GM23248 (cell line): Measurements from ENCODE around the gene CFAP20.

Experiments
- EZH2 ChIP-seq: fragments of 200-600 bp; sonication (generic); IDR thresholded peaks from 2 replicates; pipeline ENCODE4 v1.6.1; 2018; ENCODE audit warnings: antibody characterized with exemption, mild to moderate bottlenecking; ENCODE audit not compliant: insufficient read depth, poor library complexity, severe bottlenecking
- EZH2phosphoT487 ChIP-seq: fragments of 200-600 bp; sonication (generic); IDR thresholded peaks from 2 replicates; pipeline ENCODE4 v1.6.1; 2018; ENCODE audit warnings: antibody characterized with exemption, moderate library complexity, mild to moderate bottlenecking, low read depth; ENCODE audit not compliant: insufficient read depth

DNA sequence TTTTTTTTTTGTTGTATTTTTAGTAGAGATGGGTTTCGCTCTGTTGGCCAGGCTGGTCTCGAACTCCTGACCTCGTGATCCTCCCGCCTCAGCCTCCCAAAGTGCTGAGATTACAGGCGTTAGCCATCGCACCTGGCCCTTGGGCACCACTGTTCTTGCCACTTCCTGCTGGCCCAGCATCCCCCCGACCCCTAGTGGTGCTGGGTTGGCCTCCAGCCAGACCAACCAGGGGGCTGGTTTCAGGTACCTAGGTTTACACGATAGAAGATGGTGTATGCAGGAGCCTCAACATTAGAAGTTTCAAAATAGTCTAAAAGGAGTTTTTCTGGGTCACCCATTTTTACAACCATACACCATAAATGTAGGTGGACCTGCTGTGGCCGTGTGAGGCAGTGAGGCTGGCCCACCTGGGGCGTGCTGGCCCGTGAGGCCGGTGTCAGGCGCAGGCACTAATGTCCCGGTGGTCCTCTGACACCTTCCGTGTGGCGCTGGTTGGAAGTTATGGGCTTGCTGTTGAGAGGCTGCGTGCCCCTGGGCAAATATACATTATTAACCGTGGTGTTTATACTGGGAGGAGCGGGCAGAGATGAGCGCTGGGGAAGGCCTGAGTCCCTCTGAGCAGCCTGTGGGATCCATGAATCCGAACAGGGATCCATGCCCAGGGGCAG lies 43.5 kb downstream of the CFAP20 start:
- TF ChIP-seq EZH2 (no peak), EZH2phosphoT487 (no peak)
